Gastroesophageal sphincter (tissue), 3 donors: ENCODE measurements around the gene TTL.
"Not testable (repeated sequence)": the region's sequence is repeated elsewhere in the genome, so short reads cannot be mapped to it uniquely, and the experiment has no call there.

Experiments used
- CTCF ChIP-seq, 4 experiments: fragments of 200-600 bp in 2 of 4; fragments of 450-650 bp in 2 of 4; sonication (generic) in 1 of 4; IDR thresholded peaks; one replicate each; pipeline ENCODE4 v1.5.1; 2017 to 2019; ENCODE audit warnings: antibody characterized with exemption in 4 of 4, mild to moderate bottlenecking in 2 of 4, moderate library complexity in 2 of 4
- POLR2A ChIP-seq, 2 donors: fragments of 450-650 bp; IDR thresholded peaks; one replicate each; pipeline ENCODE4 v1.6.1; 2017; ENCODE audit warnings: antibody characterized with exemption in 2 of 2, mild to moderate bottlenecking in 2 of 2, moderate library complexity in 1 of 2

- TF ChIP-seq CTCF, POLR2A (IDR thresholded peaks at IDR 0.05): not testable (repeated sequence)
Measured at GRCh38 chr2:112566508-112566907, 84.6 kb downstream of the TTL start.
